HCT116 (cell line): Measurements from ENCODE around the gene SLC25A10. TPM values are rescaled to one million over a fixed set of nuclear protein-coding genes. Genes with fewer than 3 reads are reported as not detected.

Source experiments
- ATAC-seq: fragments of 200-7000 bp; cut with Tn5 transposase; 2 replicates; pipeline ENCODE4 v1.9.1; 2020; ENCODE audit warnings: mild to moderate bottlenecking, moderate library complexity
- BruUV-seq: library from RNA; stranded (reverse); fragments of 400-500 nt; replicated peaks from 2 replicates; lab custom pipeline; 2021; lab: Mats Ljungman, UMichigan
- CTCF ChIA-PET: fragments of 300-600 bp; sonication (Branson Sonifier 250); formaldehyde crosslinking; loops from one replicate; lab custom pipeline; 2021; ENCODE audit warnings: antibody characterized with exemption; lab: Charles Lee
- POLR2A ChIA-PET: fragments of 300-600, 350-600 bp; sonication (Branson Sonifier 250); formaldehyde crosslinking; loops from one replicate; lab custom pipeline; 2021; ENCODE audit warnings: antibody characterized with exemption; lab: Charles Lee
- RAD21 ChIA-PET, 2 experiments: fragments of 300-600 bp; sonication (Branson Sonifier 250); formaldehyde crosslinking; loops; one replicate each; lab custom pipeline; 2023; ENCODE audit warnings: low total read pairs in 2 of 2; ENCODE audit not compliant: uncharacterized antibody in 2 of 2, unreplicated experiment in 2 of 2, low non-redundant PET in 1 of 2; lab: Charles Lee
- DNase-seq: peaks from one replicate; pipeline ENCODE4 v3.0.0-alpha.2; 2010; ENCODE audit warnings: low read depth, low spot score
- H2AFZ ChIP-seq: fragments of 200-600 bp; shearing (Covaris generic), sonication (generic); 2 replicates; pipeline ENCODE4 v1.6.1; 2017; ENCODE audit warnings: low read depth, mixed run types, mixed read lengths, antibody characterized with exemption, low read length; ENCODE audit not compliant: poor library complexity, severe bottlenecking
- H3K27ac ChIP-seq: 2 replicates; pipeline ENCODE4 v1.5.1; 2012; ENCODE audit warnings: low read depth, low read length
- H3K27me3 ChIP-seq: fragments of 200-600 bp; sonication (generic); 2 replicates; pipeline ENCODE4 v1.6.1; 2016; ENCODE audit warnings: mixed run types, low read length, mixed read lengths; ENCODE audit not compliant: insufficient read depth
- H3K36me3 ChIP-seq, 2 experiments: fragments of 200-500 bp in 1 of 2; fragments of 200-600 bp in 1 of 2; sonication (Bioruptor generic) in 1 of 2; sonication (generic) in 1 of 2; 2 replicates each; pipeline versions ENCODE4 v1.5.1 to v1.6.1; 2014 to 2016; ENCODE audit warnings: low read length in 2 of 2, inconsistent platforms in 1 of 2, mixed read lengths in 1 of 2, mixed run types in 1 of 2; ENCODE audit not compliant: insufficient read depth in 2 of 2, control insufficient read depth in 1 of 2
- H3K4me1 ChIP-seq, 2 experiments: fragments of 200-600 bp in 1 of 2; sonication (generic) in 1 of 2; 2 replicates each; pipeline versions ENCODE4 v1.5.1 to v1.6.1; 2012 to 2017; ENCODE audit warnings: low read length in 2 of 2, inconsistent platforms in 1 of 2, mild to moderate bottlenecking in 1 of 2, mixed read lengths in 1 of 2, mixed run types in 1 of 2, moderate library complexity in 1 of 2; ENCODE audit not compliant: insufficient read depth in 2 of 2, control insufficient read depth in 1 of 2
- H3K4me2 ChIP-seq: fragments of 200-600 bp; sonication (generic); 2 replicates; pipeline ENCODE4 v1.6.1; 2017; ENCODE audit warnings: mixed run types, low read length, mixed read lengths
- H3K4me3 ChIP-seq, 2 experiments: fragments of 200-600 bp in 1 of 2; sonication (generic) in 1 of 2; replicated peaks in 1 of 2; 2 replicates each; pipeline ENCODE4 v1.5.1; 2011 to 2016; ENCODE audit warnings: low read length in 2 of 2, control low read depth in 1 of 2, low read depth in 1 of 2, mild to moderate bottlenecking in 1 of 2, mixed read lengths in 1 of 2, mixed run types in 1 of 2
- H3K79me2 ChIP-seq: fragments of 200-600 bp; sonication (generic); 2 replicates; pipeline ENCODE4 v1.6.1; 2017; ENCODE audit warnings: mild to moderate bottlenecking, mixed run types, low read length, moderate library complexity, mixed read lengths; ENCODE audit not compliant: insufficient read depth
- H3K9ac ChIP-seq: fragments of 200-600 bp; sonication (generic); 2 replicates; pipeline ENCODE4 v1.6.1; 2016; ENCODE audit warnings: low read length, mixed read lengths
- H3K9me2 ChIP-seq: fragments of 200-600 bp; sonication (generic), shearing (Covaris generic); 2 replicates; pipeline ENCODE4 v1.6.1; 2017; ENCODE audit warnings: mixed run types, mild to moderate bottlenecking, moderate library complexity; ENCODE audit not compliant: insufficient read depth
- H3K9me3 ChIP-seq, 2 experiments: fragments of 200-500 bp in 1 of 2; fragments of 200-600 bp in 1 of 2; sonication (Bioruptor generic) in 1 of 2; sonication (generic) in 1 of 2; 2 replicates each; pipeline ENCODE4 v1.6.1; 2014 to 2017; ENCODE audit warnings: low read length in 2 of 2, mixed read lengths in 2 of 2, inconsistent platforms in 1 of 2, low read depth in 1 of 2, mild to moderate bottlenecking in 1 of 2, mixed run types in 1 of 2, moderate library complexity in 1 of 2; ENCODE audit not compliant: control insufficient read depth in 1 of 2, insufficient read depth in 1 of 2
- H4K20me1 ChIP-seq: fragments of 200-600 bp; sonication (generic), shearing (Covaris generic); 2 replicates; pipeline ENCODE4 v1.6.1; 2017; ENCODE audit warnings: mixed run types, mild to moderate bottlenecking, moderate library complexity; ENCODE audit not compliant: insufficient read depth
- CBX3 ChIP-seq: IDR thresholded peaks from 2 replicates; pipeline ENCODE4 v1.6.1; 2012; ENCODE audit warnings: low read depth
- FOSL1 ChIP-seq: IDR thresholded peaks from 2 replicates; pipeline ENCODE4 v1.6.1; 2012; ENCODE audit warnings: low read depth
- ZBTB33 ChIP-seq: IDR thresholded peaks from 2 replicates; pipeline ENCODE4 v1.6.1; 2011; ENCODE audit warnings: mild to moderate bottlenecking, low read length, moderate library complexity; ENCODE audit not compliant: insufficient replicate concordance; ENCODE audit errors: extremely low read depth
- intact Hi-C: fragments of 100-400 bp; cut with micrococcal nuclease; formaldehyde crosslinking; loops from 2 replicates; pipeline ENCODE4 v1.10.0; 2022
- total RNA-seq: library from RNA; stranded (reverse); gene quantifications from one replicate; pipeline ENCODE4 v1.2.1, GENCODE V29; 2021; ENCODE audit not compliant: unreplicated experiment

SLC25A10 gene
- total RNA-seq, 1 experiment from 2014 or later = 70.8 TPM

- POLR2A ChIA-PET = no interaction called here
These were observed 23.5 kb upstream of the SLC25A10 start for GRCh38 chr17:81688616-81689015.

DNA sequence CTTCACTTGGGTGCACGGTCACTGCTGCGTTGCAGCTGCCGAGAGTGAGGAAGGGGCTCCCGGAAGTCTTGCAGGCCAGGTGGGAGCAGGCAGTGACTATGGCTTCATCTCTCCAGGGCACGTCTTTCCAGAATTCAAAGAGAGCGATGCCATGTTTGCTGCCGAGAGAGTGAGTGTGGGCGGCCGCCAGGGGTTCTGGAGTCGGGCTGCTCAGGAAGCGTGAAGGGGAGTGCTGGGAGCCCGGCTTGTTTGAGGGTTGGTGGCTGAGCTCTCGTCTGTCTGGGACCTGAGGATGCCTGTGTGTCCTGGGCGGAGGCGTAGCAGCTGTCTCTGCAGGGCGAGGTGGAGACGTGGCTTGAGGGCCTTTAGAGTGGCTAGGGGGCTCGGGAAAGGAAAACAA, 22.0 kb upstream of the SLC25A10 start:
- Histone ChIP-seq H3K79me2 (peaks cover 82% of the 10 kb centered on the region), H3K9ac (no peak overlapping the region), H3K9me2 (no peaks in the 10 kb centered on the region), H4K20me1 (no peaks in the 10 kb centered on the region), H2AFZ (no peak overlapping the region), H3K4me3 (no peak overlapping the region), H3K9me3 (no peaks in the 10 kb centered on the region)
- intact Hi-C loops = loop anchor here (10.0 kb wide), 1 partner anchor 135 kb away; the partner anchor contains the start of gene FAAP100
- BruUV-seq = no TSS peak
- RAD21 ChIA-PET = no interaction called here
- no peak for TF ChIP-seq ZBTB33
- TF ChIP-seq FOSL1 = no peak
- TF ChIP-seq, all 23 proteins: peak for 0
- Histone ChIP-seq H3K27ac (no peak overlapping the region), H3K36me3 (peaks cover 55 to 96% of the 10 kb centered on the region in 2 experiments), H3K27me3 (no peaks in the 10 kb centered on the region), H3K4me1 (peaks cover 5 to 6% of the 10 kb centered on the region in 2 experiments), H3K4me2 (no peak overlapping the region)
- DNase-seq (no peak), ATAC-seq (no peak)
- ChIA-PET POLR2A (no interaction called here), CTCF (no interaction called here)

More at GRCh38 chr17:81688616-81689015, 23.5 kb upstream of the SLC25A10 start:
- DNase-seq (no peak), ATAC-seq (no peak)
- no peak overlapping the region for H3K4me2 ChIP-seq
- H3K79me2 ChIP-seq = peaks cover 85% of the 10 kb centered on the region
- no peak for TF ChIP-seq CBX3
- H3K36me3 ChIP-seq = peaks cover 44 to 82% of the 10 kb centered on the region in 2 experiments
- no peaks in the 10 kb centered on the region for H3K9me2 ChIP-seq
- H2AFZ ChIP-seq = no peak overlapping the region
- no TSS peak for BruUV-seq
- intact Hi-C loops = no loop called here
- H3K9me3 ChIP-seq = no peaks in the 10 kb centered on the region
- no peak overlapping the region for H3K4me3 ChIP-seq
- RAD21 ChIA-PET = no interaction called here
- H3K27me3 ChIP-seq = no peaks in the 10 kb centered on the region
- no peak overlapping the region; the same call in 1 of the 2 replicates for H3K27ac ChIP-seq
- peaks cover 6% of the 10 kb centered on the region; the same call in 1 of the 2 replicates for H4K20me1 ChIP-seq
- no peak overlapping the region for H3K9ac ChIP-seq
- peaks cover 10 to 15% of the 10 kb centered on the region in 2 experiments for H3K4me1 ChIP-seq
- CTCF ChIA-PET = no interaction called here
